Subcutaneous abdominal adipose tissue (tissue), 5 donors: ENCODE data around the gene SBK1.

Experiments used
- H3K27ac ChIP-seq: one replicate; pipeline ENCODE4 v1.7.0; 2013; ENCODE audit warnings: low read depth, mild to moderate bottlenecking, inconsistent platforms, low read length, moderate library complexity
- H3K27me3 ChIP-seq, 5 donors: one replicate each; pipeline ENCODE4 v1.7.0; 2013; ENCODE audit warnings: low read length in 5 of 5, inconsistent platforms in 1 of 5; ENCODE audit not compliant: control insufficient read depth in 5 of 5, insufficient read depth in 4 of 5
- H3K36me3 ChIP-seq, 5 donors: one replicate each; pipeline ENCODE4 v1.7.0; 2013; ENCODE audit warnings: low read length in 5 of 5; ENCODE audit not compliant: control insufficient read depth in 5 of 5, insufficient read depth in 5 of 5
- H3K4me1 ChIP-seq, 5 donors: one replicate each; pipeline ENCODE4 v1.7.0; 2013; ENCODE audit warnings: low read length in 5 of 5, mild to moderate bottlenecking in 3 of 5, moderate library complexity in 1 of 5; ENCODE audit not compliant: control insufficient read depth in 5 of 5, insufficient read depth in 5 of 5
- H3K4me3 ChIP-seq, 5 donors: one replicate each; pipeline ENCODE4 v1.7.0; 2013; ENCODE audit warnings: low read length in 5 of 5, low read depth in 1 of 5
- H3K9ac ChIP-seq, 5 donors: one replicate each; pipeline ENCODE4 v1.7.0; 2013; ENCODE audit warnings: low read length in 5 of 5, mild to moderate bottlenecking in 4 of 5, moderate library complexity in 3 of 5
- H3K9me3 ChIP-seq, 5 donors: one replicate each; pipeline ENCODE4 v1.7.0; 2013; ENCODE audit warnings: low read length in 5 of 5; ENCODE audit not compliant: control insufficient read depth in 5 of 5
- donor health status: healthy.
- donor health status: healthy.
- donor health status: healthy.
- donor health status: healthy.
- donor health status: healthy.

Gene SBK1

GRCh38 chr16:28313587-28313986 is 21.3 kb downstream of the SBK1 start:
- Histone ChIP-seq H3K36me3 (no peaks in the 10 kb centered on the region), H3K9me3 (peaks cover 0 to 5% (median 0%) of the 10 kb centered on the region in 5 donors), H3K27me3 (peaks cover 5 to 14% (median 8%) of the 10 kb centered on the region in 5 donors), H3K9ac (no peak overlapping the region), H3K27ac (no peak overlapping the region), H3K4me1 (peaks cover 0 to 3% (median 0%) of the 10 kb centered on the region in 5 donors), H3K4me3 (no peak overlapping the region)

DNA sequence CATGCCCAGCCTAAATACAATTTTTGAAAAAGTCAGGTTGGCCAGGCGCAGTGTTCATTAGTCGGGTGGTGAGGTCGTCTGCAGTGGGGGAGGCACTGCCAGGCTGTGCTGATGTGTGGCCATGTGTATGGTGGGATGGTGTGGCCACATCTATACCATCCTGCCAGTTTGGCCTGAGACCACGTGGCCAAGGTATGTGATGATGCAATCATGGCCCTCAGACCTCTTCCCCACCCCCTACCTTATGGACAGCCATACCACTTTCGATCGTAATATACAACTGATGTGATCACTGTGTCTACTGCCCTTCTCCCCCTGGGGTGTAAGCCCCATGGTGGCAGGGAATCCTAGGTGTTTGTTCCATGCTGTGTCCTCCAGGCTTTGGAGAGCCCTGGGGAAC is 23.7 kb downstream of the SBK1 start:
- Histone ChIP-seq H3K9ac (no peak overlapping the region), H3K27me3 (peaks cover 5 to 12% (median 8%) of the 10 kb centered on the region in 5 donors), H3K4me1 (peaks cover 0 to 3% (median 0%) of the 10 kb centered on the region in 5 donors), H3K4me3 (no peak overlapping the region), H3K36me3 (no peaks in the 10 kb centered on the region), H3K27ac (no peak overlapping the region), H3K9me3 (no peaks in the 10 kb centered on the region)

- Histone ChIP-seq H3K9me3 (no peaks in the 10 kb centered on the region), H3K27ac (no peak overlapping the region), H3K27me3 (peaks cover 5 to 10% (median 8%) of the 10 kb centered on the region in 5 donors), H3K36me3 (no peaks in the 10 kb centered on the region), H3K9ac (no peak overlapping the region), H3K4me3 (no peak overlapping the region), H3K4me1 (peaks cover 0 to 3% (median 0%) of the 10 kb centered on the region in 5 donors)
These were observed 24.9 kb downstream of the SBK1 start for GRCh38 chr16:28317040-28317880.

GRCh38 chr16:28318042-28318744 is 25.9 kb downstream of the SBK1 start:
- Histone ChIP-seq H3K36me3 (no peaks in the 10 kb centered on the region), H3K4me3 (no peak overlapping the region), H3K4me1 (peaks cover 0 to 3% (median 0%) of the 10 kb centered on the region in 5 donors)

DNA sequence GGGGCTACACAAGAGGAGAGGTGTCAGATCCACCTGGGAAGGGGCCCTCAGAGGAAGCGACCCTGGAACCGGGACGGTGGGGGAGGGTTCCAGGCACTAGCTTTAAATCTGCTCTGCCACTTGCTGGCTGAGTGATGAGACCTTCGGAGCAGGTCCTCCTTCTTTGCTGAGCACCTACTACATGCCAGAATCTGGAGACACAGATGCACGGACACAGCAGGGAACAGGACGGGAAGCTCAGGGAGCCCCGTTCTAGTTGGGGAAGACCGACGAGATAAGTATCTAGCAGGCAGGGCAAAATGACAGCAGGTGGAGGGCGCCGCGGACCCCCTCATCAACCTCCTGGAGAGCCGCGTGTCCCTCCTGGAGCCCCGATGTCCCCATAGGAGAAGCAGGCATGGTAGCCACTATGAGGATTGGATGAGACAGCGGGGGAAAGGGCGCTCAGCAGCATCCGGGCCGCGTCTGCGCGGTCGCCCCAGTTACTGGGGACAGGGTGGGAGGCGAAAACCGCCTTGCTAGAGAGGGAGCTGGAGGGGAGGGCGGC is 27.2 kb downstream of the SBK1 start:
- Histone ChIP-seq H3K36me3 (no peaks in the 10 kb centered on the region), H3K9me3 (no peaks in the 10 kb centered on the region), H3K4me3 (no peak overlapping the region), H3K9ac (no peak overlapping the region), H3K27ac (no peak overlapping the region), H3K27me3 (peaks cover 5 to 9% (median 7%) of the 10 kb centered on the region in 5 donors), H3K4me1 (peaks cover 0 to 3% (median 0%) of the 10 kb centered on the region in 5 donors)

More at GRCh38 chr16:28318042-28318744, 25.9 kb downstream of the SBK1 start:
- Histone ChIP-seq H3K9me3 (no peaks in the 10 kb centered on the region), H3K9ac (no peak overlapping the region), H3K27ac (no peak overlapping the region), H3K27me3 (peaks cover 5 to 10% (median 8%) of the 10 kb centered on the region in 5 donors)

DNA sequence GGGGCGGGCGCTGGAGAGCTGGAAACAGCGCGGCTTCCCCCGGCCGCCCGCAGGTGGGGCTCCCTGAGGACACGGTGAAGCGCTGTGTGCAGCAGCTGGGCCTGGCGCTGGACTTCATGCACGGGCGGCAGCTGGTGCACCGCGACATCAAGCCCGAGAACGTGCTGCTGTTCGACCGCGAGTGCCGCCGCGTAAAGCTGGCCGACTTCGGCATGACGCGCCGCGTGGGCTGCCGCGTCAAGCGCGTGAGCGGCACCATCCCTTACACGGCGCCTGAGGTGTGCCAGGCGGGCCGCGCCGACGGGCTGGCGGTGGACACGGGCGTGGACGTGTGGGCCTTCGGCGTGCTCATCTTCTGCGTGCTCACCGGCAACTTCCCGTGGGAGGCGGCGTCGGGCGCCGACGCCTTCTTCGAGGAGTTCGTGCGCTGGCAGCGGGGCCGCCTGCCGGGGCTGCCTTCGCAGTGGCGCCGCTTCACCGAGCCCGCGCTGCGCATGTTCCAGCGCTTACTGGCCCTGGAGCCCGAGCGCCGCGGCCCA is 27.8 kb downstream of the SBK1 start:
- H3K36me3 ChIP-seq = no peaks in the 10 kb centered on the region

GRCh38 chr16:28320741-28321140 is 28.4 kb downstream of the SBK1 start:
- no peak overlapping the region for H3K4me3 ChIP-seq
- no peak overlapping the region for H3K27ac ChIP-seq
- H3K4me1 ChIP-seq = peaks cover 0 to 3% (median 0%) of the 10 kb centered on the region in 5 donors
- peaks cover 5 to 9% (median 7%) of the 10 kb centered on the region in 5 donors for H3K27me3 ChIP-seq
- no peak overlapping the region for H3K9ac ChIP-seq
- no peaks in the 10 kb centered on the region for H3K36me3 ChIP-seq
- H3K9me3 ChIP-seq = no peaks in the 10 kb centered on the region

More for the DNA sequence above, 27.8 kb downstream of the SBK1 start:
- Histone ChIP-seq H3K27me3 (peaks cover 5 to 9% (median 7%) of the 10 kb centered on the region in 5 donors), H3K27ac (no peak overlapping the region), H3K4me1 (peaks cover 0 to 3% (median 0%) of the 10 kb centered on the region in 5 donors), H3K9me3 (no peaks in the 10 kb centered on the region), H3K4me3 (no peak overlapping the region), H3K9ac (no peak overlapping the region)

GRCh38 chr16:28321700-28322411 is 29.5 kb downstream of the SBK1 start:
- H3K36me3 ChIP-seq = no peaks in the 10 kb centered on the region

DNA sequence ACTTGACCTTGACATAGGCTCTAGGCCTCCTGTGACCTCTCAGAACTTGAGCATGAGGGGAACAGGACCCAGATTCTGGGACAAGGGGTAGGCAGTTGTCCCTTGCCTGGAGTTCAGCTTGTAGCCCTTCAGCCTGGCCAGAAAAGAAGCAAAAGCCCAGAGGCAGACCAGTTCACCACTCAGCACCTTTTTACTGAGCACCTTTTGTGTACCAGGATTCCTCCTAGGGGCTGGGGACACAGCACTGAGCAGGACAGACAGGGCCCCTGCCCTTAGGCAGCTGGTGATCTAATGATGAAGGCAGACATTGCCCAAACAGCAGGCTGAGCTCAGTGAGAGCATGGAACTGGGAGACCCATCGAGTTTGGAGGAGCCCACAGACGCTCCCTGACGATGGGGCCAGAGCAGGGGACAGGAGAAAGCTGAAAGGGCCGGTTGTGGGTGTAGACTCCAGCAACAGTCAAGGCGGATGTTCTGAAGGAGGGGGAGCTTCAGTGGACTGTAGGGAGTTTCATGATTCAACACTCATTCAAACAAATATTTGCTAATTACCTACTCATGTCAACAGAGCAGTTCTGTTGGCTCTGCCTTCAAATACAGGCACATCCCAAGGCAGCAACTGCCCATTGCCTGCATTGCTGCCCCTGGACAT is 32.0 kb downstream of the SBK1 start:
- Histone ChIP-seq H3K27me3 (peaks cover 0 to 2% (median 0%) of the 10 kb centered on the region in 5 donors), H3K4me1 (no peaks in the 10 kb centered on the region), H3K27ac (no peak overlapping the region), H3K36me3 (no peaks in the 10 kb centered on the region), H3K9me3 (no peaks in the 10 kb centered on the region), H3K4me3 (no peak overlapping the region), H3K9ac (no peak overlapping the region)

More at GRCh38 chr16:28321700-28322411, 29.5 kb downstream of the SBK1 start:
- Histone ChIP-seq H3K9me3 (no peaks in the 10 kb centered on the region), H3K27ac (no peak overlapping the region), H3K27me3 (peaks cover 2 to 9% (median 5%) of the 10 kb centered on the region in 5 donors), H3K4me3 (no peak overlapping the region), H3K4me1 (peaks cover 0 to 2% (median 0%) of the 10 kb centered on the region in 5 donors), H3K9ac (no peak overlapping the region)
